Progenitor cell of endocrine pancreas (in vitro differentiated cells): ENCODE measurements around the gene REPS1. TPM values are rescaled to one million over a fixed set of nuclear protein-coding genes. Genes with fewer than 3 reads are reported as not detected.

ENCODE experiments used
- DNase-seq: peaks from one replicate; pipeline ENCODE4 v3.0.0; 2021; ENCODE audit warnings: low spot score; ENCODE audit not compliant: unreplicated experiment
- H3K27ac Mint-ChIP-seq: 2 replicates; pipeline ENCODE4 v1.8.0; 2021; ENCODE audit warnings: mild to moderate bottlenecking, moderate library complexity, mixed read lengths
- H3K27me3 Mint-ChIP-seq: 2 replicates; pipeline ENCODE4 v1.8.0; 2021; ENCODE audit warnings: mixed read lengths
- H3K36me3 Mint-ChIP-seq: 2 replicates; pipeline ENCODE4 v1.8.0; 2022; ENCODE audit warnings: mixed read lengths; ENCODE audit not compliant: insufficient read depth
- H3K4me1 Mint-ChIP-seq: 2 replicates; pipeline ENCODE4 v1.8.0; 2021; ENCODE audit warnings: low read depth, mixed read lengths
- H3K4me3 Mint-ChIP-seq: 2 replicates; pipeline ENCODE4 v1.8.0; 2021; ENCODE audit warnings: low read depth, mild to moderate bottlenecking, moderate library complexity, mixed read lengths
- H3K9me3 Mint-ChIP-seq: 2 replicates; pipeline ENCODE4 v1.8.0; 2021; ENCODE audit warnings: low read depth, mixed read lengths
- CTCF ChIP-seq: fragments of 200-600 bp; sonication (generic); IDR thresholded peaks from one replicate; pipeline ENCODE4 v1.5.0; 2021; ENCODE audit warnings: antibody characterized with exemption, mild to moderate bottlenecking; ENCODE audit not compliant: unreplicated experiment
- total RNA-seq: library from RNA; stranded (reverse); gene quantifications from 2 replicates; pipeline ENCODE4 v1.2.1, GENCODE V29; 2021

REPS1 gene
- total RNA-seq, 1 donor from 2014 or later, result 60.3 TPM

GRCh38 chr6:138991206-138991605 lies 3.2 kb upstream of the REPS1 start:
- peaks cover 28% of the 10 kb centered on the region for H3K4me1 Mint-ChIP-seq
- H3K9me3 Mint-ChIP-seq, result no peaks in the 10 kb centered on the region
- H3K4me3 Mint-ChIP-seq, result no peak overlapping the region
- no peak for DNase-seq
- no peaks in the 10 kb centered on the region for H3K36me3 Mint-ChIP-seq
- H3K27me3 Mint-ChIP-seq, result peaks cover 40% of the 10 kb centered on the region
- no peak overlapping the region for H3K27ac Mint-ChIP-seq
- no peak for TF ChIP-seq CTCF

GRCh38 chr6:138989098-138989983 lies 1.3 kb upstream of the REPS1 start:
- H3K36me3 Mint-ChIP-seq, result no peaks in the 10 kb centered on the region
- H3K4me3 Mint-ChIP-seq, result peak overlapping the region; percentile 87
- H3K27ac Mint-ChIP-seq, result peak overlapping the region; percentile 94
- H3K9me3 Mint-ChIP-seq, result no peaks in the 10 kb centered on the region
- DNase-seq, result no peak
- peaks cover 33% of the 10 kb centered on the region for H3K4me1 Mint-ChIP-seq
- peaks cover 25% of the 10 kb centered on the region for H3K27me3 Mint-ChIP-seq
- no peak for TF ChIP-seq CTCF

- DNase-seq, result no peak
Observed at GRCh38 chr6:138988469-138988834, 399 bp upstream of the REPS1 start.

GRCh38 chr6:138987080-138987642 lies 892 bp downstream of the REPS1 start:
- peak; percentile 14 for DNase-seq
- no peaks in the 10 kb centered on the region for H3K36me3 Mint-ChIP-seq
- H3K4me3 Mint-ChIP-seq, result peak overlapping the region; percentile 80
- H3K4me1 Mint-ChIP-seq, result peaks cover 31% of the 10 kb centered on the region
- H3K27me3 Mint-ChIP-seq, result peaks cover 8% of the 10 kb centered on the region
- no peak for TF ChIP-seq CTCF
- H3K27ac Mint-ChIP-seq, result peak overlapping the region; percentile 93
- no peaks in the 10 kb centered on the region for H3K9me3 Mint-ChIP-seq

More at GRCh38 chr6:138988469-138988834, 399 bp upstream of the REPS1 start:
- Mint-ChIP-seq H3K9me3 (no peaks in the 10 kb centered on the region), H3K36me3 (no peaks in the 10 kb centered on the region), H3K4me1 (peaks cover 33% of the 10 kb centered on the region), H3K27me3 (peaks cover 19% of the 10 kb centered on the region), H3K27ac (peak overlapping the region; percentile 94), H3K4me3 (peak overlapping the region; percentile 87)
- peak; percentile 2 for TF ChIP-seq CTCF

GRCh38 chr6:138986578-138986977 lies 1.5 kb downstream of the REPS1 start:
- Mint-ChIP-seq H3K27me3 (peaks cover 5% of the 10 kb centered on the region), H3K27ac (peak overlapping the region; percentile 73), H3K9me3 (no peaks in the 10 kb centered on the region), H3K4me1 (peaks cover 33% of the 10 kb centered on the region), H3K4me3 (peak overlapping the region; percentile 80), H3K36me3 (no peaks in the 10 kb centered on the region)
- DNase-seq, result no peak
- no peak for TF ChIP-seq CTCF
